Measurements from ENCODE around the gene SERPINA4.
A peak's percentile ranks its signal among the peaks of the same experiment; 100 is the strongest.
"Not testable (repeated sequence)": the region's sequence is repeated elsewhere in the genome, so short reads cannot be mapped to it uniquely, and the experiment has no call there.

The SERPINA4 gene

DNA sequence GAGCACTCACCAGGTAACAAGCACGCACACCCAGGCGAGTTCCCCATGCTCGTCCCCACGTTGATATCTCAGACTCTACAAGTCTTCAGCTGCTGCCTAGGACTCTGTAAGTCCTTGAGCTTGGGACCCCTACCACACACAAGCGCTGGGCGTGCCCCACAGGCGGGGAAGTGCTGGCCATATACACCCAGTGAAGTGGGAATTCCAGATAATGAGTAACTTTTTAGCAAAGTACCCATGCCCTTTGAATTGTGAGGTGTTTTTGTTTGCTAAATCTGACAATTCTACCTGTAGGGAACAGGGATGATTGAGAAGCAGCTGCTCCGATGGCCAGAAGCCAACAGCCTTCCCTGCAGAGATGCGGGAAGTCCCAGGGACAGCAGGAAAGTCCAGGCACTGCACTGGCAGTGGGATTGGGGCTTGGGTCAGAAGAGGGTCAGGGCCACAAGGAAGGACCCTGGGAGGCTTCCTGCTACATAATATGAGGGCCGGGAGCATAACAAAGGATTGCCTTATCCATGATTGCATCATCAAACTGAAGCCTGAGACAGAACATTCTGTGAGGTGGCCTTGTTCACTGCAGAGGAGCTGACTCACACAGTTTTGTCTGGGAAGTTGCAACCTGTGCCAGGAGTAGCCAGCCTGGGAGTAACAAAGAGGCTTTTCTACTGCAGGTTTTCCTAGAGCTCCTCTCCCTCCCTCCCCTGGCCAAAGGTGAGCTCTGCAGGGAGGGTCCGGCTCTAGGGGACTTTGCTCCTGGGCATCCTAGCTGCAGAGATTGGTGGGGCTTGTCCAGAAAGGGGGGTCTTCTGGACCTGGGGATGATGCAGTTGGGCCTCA lies 37.8 kb downstream of the SERPINA4 start:
- TF ChIP-seq, protein P1, sequence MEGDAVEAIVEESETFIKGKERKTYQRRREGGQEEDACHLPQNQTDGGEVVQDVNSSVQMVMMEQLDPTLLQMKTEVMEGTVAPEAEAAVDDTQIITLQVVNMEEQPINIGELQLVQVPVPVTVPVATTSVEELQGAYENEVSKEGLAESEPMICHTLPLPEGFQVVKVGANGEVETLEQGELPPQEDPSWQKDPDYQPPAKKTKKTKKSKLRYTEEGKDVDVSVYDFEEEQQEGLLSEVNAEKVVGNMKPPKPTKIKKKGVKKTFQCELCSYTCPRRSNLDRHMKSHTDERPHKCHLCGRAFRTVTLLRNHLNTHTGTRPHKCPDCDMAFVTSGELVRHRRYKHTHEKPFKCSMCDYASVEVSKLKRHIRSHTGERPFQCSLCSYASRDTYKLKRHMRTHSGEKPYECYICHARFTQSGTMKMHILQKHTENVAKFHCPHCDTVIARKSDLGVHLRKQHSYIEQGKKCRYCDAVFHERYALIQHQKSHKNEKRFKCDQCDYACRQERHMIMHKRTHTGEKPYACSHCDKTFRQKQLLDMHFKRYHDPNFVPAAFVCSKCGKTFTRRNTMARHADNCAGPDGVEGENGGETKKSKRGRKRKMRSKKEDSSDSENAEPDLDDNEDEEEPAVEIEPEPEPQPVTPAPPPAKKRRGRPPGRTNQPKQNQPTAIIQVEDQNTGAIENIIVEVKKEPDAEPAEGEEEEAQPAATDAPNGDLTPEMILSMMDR (conservative IDR thresholded peaks at IDR 0.05): no peak
- H3K27ac ChIP-seq: peak overlapping the region; percentile 63

DNA sequence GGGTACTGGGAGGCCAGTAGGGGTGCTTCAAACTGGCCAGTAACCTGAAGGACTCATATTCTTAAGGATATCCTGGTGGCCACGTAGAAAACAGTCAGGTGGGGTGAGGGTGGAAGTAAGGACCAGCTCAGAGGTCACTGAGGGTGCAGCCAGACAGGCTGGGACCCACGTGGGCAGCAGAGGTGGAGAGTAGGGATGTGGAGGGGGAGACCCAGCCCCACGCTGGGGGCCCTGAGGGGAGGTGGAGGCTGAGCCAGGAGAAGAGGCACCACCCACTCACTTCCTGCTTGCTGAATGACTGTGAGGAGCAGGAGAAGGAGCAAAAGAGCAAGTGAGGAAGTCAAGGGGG lies 38.4 kb downstream of the SERPINA4 start:
- H3K27ac ChIP-seq: peak overlapping the region; percentile 63
- TF ChIP-seq, protein P1 (conservative IDR thresholded peaks at IDR 0.05): no peak

- no peak overlapping the region for H3K27ac ChIP-seq
- TF ChIP-seq, protein P1 (conservative IDR thresholded peaks at IDR 0.05): no peak
Measured at GRCh38 chr14:94600148-94600545, 38.9 kb downstream of the SERPINA4 start.

DNA sequence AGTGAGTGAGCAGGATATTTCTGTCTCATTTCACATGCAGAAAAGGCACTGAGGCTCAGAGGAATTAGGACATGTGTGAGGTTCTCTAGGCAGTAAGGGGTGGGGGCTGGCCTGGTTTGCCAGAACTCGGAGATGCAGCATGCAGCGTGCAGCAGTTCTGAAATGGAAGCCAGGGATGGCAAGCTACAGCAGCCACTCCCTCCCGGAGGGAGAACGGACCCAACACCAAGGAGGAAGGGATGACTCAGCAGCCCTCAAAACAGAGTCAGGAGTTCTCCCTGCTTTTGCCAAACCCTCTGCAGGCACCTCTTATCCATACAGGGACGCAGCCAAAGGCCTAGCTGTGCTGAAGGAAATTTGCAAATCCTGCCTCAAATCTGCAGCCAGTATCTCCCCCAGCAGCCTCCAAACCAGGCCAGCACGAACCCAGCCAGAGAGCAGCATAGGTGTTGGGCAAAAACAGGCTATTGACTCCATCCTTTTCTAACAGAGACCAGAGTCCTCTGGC lies 40.7 kb downstream of the SERPINA4 start:
- TF ChIP-seq, protein P1 (conservative IDR thresholded peaks at IDR 0.05): no peak
- no peak overlapping the region for H3K27ac ChIP-seq

DNA sequence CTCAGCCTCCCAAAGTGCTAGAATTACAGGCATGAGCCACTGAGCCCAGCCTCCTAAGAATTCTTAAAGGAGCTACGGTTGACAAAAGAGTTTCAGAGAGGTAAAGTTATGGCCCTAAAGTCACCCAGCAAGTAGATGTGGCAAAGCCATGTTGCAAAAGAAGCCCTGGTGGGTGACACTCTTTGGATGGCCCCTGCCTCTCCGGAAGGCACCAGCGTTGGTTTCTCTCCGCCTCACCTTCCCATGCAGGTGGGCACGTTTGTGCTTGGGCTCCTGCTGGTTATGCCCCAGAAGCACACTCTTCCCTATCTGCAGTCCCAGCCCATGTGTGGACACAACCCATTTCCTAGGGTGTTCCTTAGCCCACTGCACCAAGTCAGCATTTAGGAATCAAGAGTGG lies 41.5 kb downstream of the SERPINA4 start:
- H3K27ac ChIP-seq: no peak overlapping the region
- TF ChIP-seq, protein P1 (conservative IDR thresholded peaks at IDR 0.05): no peak

- TF ChIP-seq, protein P1 (conservative IDR thresholded peaks at IDR 0.05): no peak
- H3K27ac ChIP-seq: no peak overlapping the region
Measured at GRCh38 chr14:94605361-94605760, 44.1 kb downstream of the SERPINA4 start.

GRCh38 chr14:94608966-94609365 lies 47.7 kb downstream of the SERPINA4 start:
- H3K27ac ChIP-seq: not testable (repeated sequence)

GRCh38 chr14:94611179-94611578 lies 49.9 kb downstream of the SERPINA4 start:
- H3K27ac ChIP-seq: no peak overlapping the region
- TF ChIP-seq, protein P1 (conservative IDR thresholded peaks at IDR 0.05): no peak
